ENCODE results near the gene COL18A1.
"Not testable (repeated sequence)": the region's sequence is repeated elsewhere in the genome, so short reads cannot be mapped to it uniquely, and the experiment has no call there.

Gene COL18A1

GRCh38 chr21:45369018-45369417, 35.9 kb upstream of the COL18A1 start:
- H3K27ac ChIP-seq (ENCODE audit: low read length); H3K9ac ChIP-seq (ENCODE audit: low read length in 2 of 2); H3K4me3 ChIP-seq (ENCODE audit: low read length in 2 of 2); H3K27me3 ChIP-seq (ENCODE audit: control insufficient read depth in 1 of 2, insufficient read depth in 2 of 2, low read length in 2 of 2); H3K36me3 ChIP-seq (ENCODE audit: control insufficient read depth in 2 of 2, insufficient read depth in 2 of 2, low read length in 2 of 2); H3K9me3 ChIP-seq (ENCODE audit: control insufficient read depth in 2 of 2, low read length in 2 of 2): not testable (repeated sequence)
- H3K4me1 ChIP-seq (ENCODE audit: control insufficient read depth, insufficient read depth, low read length), result peaks cover 16% of the 10 kb centered on the region

- no peaks in the 10 kb centered on the region for H3K36me3 ChIP-seq (ENCODE audit: control insufficient read depth in 2 of 2, insufficient read depth in 2 of 2, low read length in 2 of 2)
- H3K9me3 ChIP-seq (ENCODE audit: control insufficient read depth in 2 of 2, low read length in 2 of 2), result no peaks in the 10 kb centered on the region
- no peaks in the 10 kb centered on the region for H3K27me3 ChIP-seq (ENCODE audit: control insufficient read depth in 1 of 2, insufficient read depth in 2 of 2, low read length in 2 of 2)
- no peak overlapping the region for H3K4me3 ChIP-seq (ENCODE audit: low read length in 2 of 2)
- H3K9ac ChIP-seq (ENCODE audit: low read length in 2 of 2), result no peak overlapping the region
- H3K4me1 ChIP-seq (ENCODE audit: control insufficient read depth, insufficient read depth, low read length), result peaks cover 6% of the 10 kb centered on the region
- H3K27ac ChIP-seq (ENCODE audit: low read length), result no peak overlapping the region
Observed at GRCh38 chr21:45370575-45370974, 34.4 kb upstream of the COL18A1 start.

- H3K9ac ChIP-seq (ENCODE audit: low read length in 2 of 2), result no peak overlapping the region
- H3K36me3 ChIP-seq (ENCODE audit: control insufficient read depth in 2 of 2, insufficient read depth in 2 of 2, low read length in 2 of 2), result no peaks in the 10 kb centered on the region
- H3K4me1 ChIP-seq (ENCODE audit: control insufficient read depth, insufficient read depth, low read length), result peaks cover 6% of the 10 kb centered on the region
- no peaks in the 10 kb centered on the region for H3K27me3 ChIP-seq (ENCODE audit: control insufficient read depth in 1 of 2, insufficient read depth in 2 of 2, low read length in 2 of 2)
- H3K9me3 ChIP-seq (ENCODE audit: control insufficient read depth in 2 of 2, low read length in 2 of 2), result no peaks in the 10 kb centered on the region
- no peak overlapping the region for H3K4me3 ChIP-seq (ENCODE audit: low read length in 2 of 2)
- no peak overlapping the region for H3K27ac ChIP-seq (ENCODE audit: low read length)
Observed at GRCh38 chr21:45371081-45371480, 33.9 kb upstream of the COL18A1 start.

- H3K27me3 ChIP-seq (ENCODE audit: control insufficient read depth in 1 of 2, insufficient read depth in 2 of 2, low read length in 2 of 2), result no peaks in the 10 kb centered on the region
- H3K9ac ChIP-seq (ENCODE audit: low read length in 2 of 2), result no peak overlapping the region
- no peaks in the 10 kb centered on the region for H3K36me3 ChIP-seq (ENCODE audit: control insufficient read depth in 2 of 2, insufficient read depth in 2 of 2, low read length in 2 of 2)
- no peak overlapping the region for H3K4me3 ChIP-seq (ENCODE audit: low read length in 2 of 2)
- H3K4me1 ChIP-seq (ENCODE audit: control insufficient read depth, insufficient read depth, low read length), result peaks cover 6% of the 10 kb centered on the region
- no peak overlapping the region for H3K27ac ChIP-seq (ENCODE audit: low read length)
- no peaks in the 10 kb centered on the region for H3K9me3 ChIP-seq (ENCODE audit: control insufficient read depth in 2 of 2, low read length in 2 of 2)
Observed at GRCh38 chr21:45371655-45372054, 33.3 kb upstream of the COL18A1 start.

- no peak overlapping the region for H3K27ac ChIP-seq (ENCODE audit: low read length)
- H3K4me3 ChIP-seq (ENCODE audit: low read length in 2 of 2), result no peak overlapping the region
- H3K36me3 ChIP-seq (ENCODE audit: control insufficient read depth in 2 of 2, insufficient read depth in 2 of 2, low read length in 2 of 2), result no peaks in the 10 kb centered on the region
- no peaks in the 10 kb centered on the region for H3K4me1 ChIP-seq (ENCODE audit: control insufficient read depth, insufficient read depth, low read length)
- H3K27me3 ChIP-seq (ENCODE audit: control insufficient read depth in 1 of 2, insufficient read depth in 2 of 2, low read length in 2 of 2), result no peaks in the 10 kb centered on the region
- no peaks in the 10 kb centered on the region for H3K9me3 ChIP-seq (ENCODE audit: control insufficient read depth in 2 of 2, low read length in 2 of 2)
- H3K9ac ChIP-seq (ENCODE audit: low read length in 2 of 2), result no peak overlapping the region
Observed at GRCh38 chr21:45372732-45373355, 32.1 kb upstream of the COL18A1 start.

- H3K4me3 ChIP-seq (ENCODE audit: low read length in 2 of 2), result no peak overlapping the region
- H3K9ac ChIP-seq (ENCODE audit: low read length in 2 of 2), result no peak overlapping the region
- H3K27ac ChIP-seq (ENCODE audit: low read length), result no peak overlapping the region
- H3K27me3 ChIP-seq (ENCODE audit: control insufficient read depth in 1 of 2, insufficient read depth in 2 of 2, low read length in 2 of 2), result no peaks in the 10 kb centered on the region
- H3K9me3 ChIP-seq (ENCODE audit: control insufficient read depth in 2 of 2, low read length in 2 of 2), result no peaks in the 10 kb centered on the region
- no peaks in the 10 kb centered on the region for H3K4me1 ChIP-seq (ENCODE audit: control insufficient read depth, insufficient read depth, low read length)
- H3K36me3 ChIP-seq (ENCODE audit: control insufficient read depth in 2 of 2, insufficient read depth in 2 of 2, low read length in 2 of 2), result no peaks in the 10 kb centered on the region
Observed at GRCh38 chr21:45373991-45374816, 30.8 kb upstream of the COL18A1 start.

GRCh38 chr21:45374826-45375455, 30.0 kb upstream of the COL18A1 start:
- Histone ChIP-seq H3K4me1 (ENCODE audit: control insufficient read depth, insufficient read depth, low read length) (no peaks in the 10 kb centered on the region), H3K4me3 (ENCODE audit: low read length in 2 of 2) (no peak overlapping the region), H3K9ac (ENCODE audit: low read length in 2 of 2) (no peak overlapping the region), H3K9me3 (ENCODE audit: control insufficient read depth in 2 of 2, low read length in 2 of 2) (no peaks in the 10 kb centered on the region), H3K27ac (ENCODE audit: low read length) (no peak overlapping the region), H3K27me3 (ENCODE audit: control insufficient read depth in 1 of 2, insufficient read depth in 2 of 2, low read length in 2 of 2) (no peaks in the 10 kb centered on the region), H3K36me3 (ENCODE audit: control insufficient read depth in 2 of 2, insufficient read depth in 2 of 2, low read length in 2 of 2) (no peaks in the 10 kb centered on the region)

GRCh38 chr21:45376459-45377324, 28.3 kb upstream of the COL18A1 start:
- H3K4me3 ChIP-seq (ENCODE audit: low read length in 2 of 2), result no peak overlapping the region
- no peak overlapping the region for H3K9ac ChIP-seq (ENCODE audit: low read length in 2 of 2)
- H3K4me1 ChIP-seq (ENCODE audit: control insufficient read depth, insufficient read depth, low read length), result no peaks in the 10 kb centered on the region
- H3K27ac ChIP-seq (ENCODE audit: low read length), result no peak overlapping the region
- H3K36me3 ChIP-seq (ENCODE audit: control insufficient read depth in 2 of 2, insufficient read depth in 2 of 2, low read length in 2 of 2), result no peaks in the 10 kb centered on the region
- no peaks in the 10 kb centered on the region for H3K27me3 ChIP-seq (ENCODE audit: control insufficient read depth in 1 of 2, insufficient read depth in 2 of 2, low read length in 2 of 2)
- H3K9me3 ChIP-seq (ENCODE audit: control insufficient read depth in 2 of 2, low read length in 2 of 2), result no peaks in the 10 kb centered on the region

- Histone ChIP-seq H3K4me3 (ENCODE audit: low read length in 2 of 2) (no peak overlapping the region), H3K27me3 (ENCODE audit: control insufficient read depth in 1 of 2, insufficient read depth in 2 of 2, low read length in 2 of 2) (no peaks in the 10 kb centered on the region), H3K9ac (ENCODE audit: low read length in 2 of 2) (no peak overlapping the region), H3K27ac (ENCODE audit: low read length) (no peak overlapping the region), H3K36me3 (ENCODE audit: control insufficient read depth in 2 of 2, insufficient read depth in 2 of 2, low read length in 2 of 2) (no peaks in the 10 kb centered on the region), H3K4me1 (ENCODE audit: control insufficient read depth, insufficient read depth, low read length) (no peaks in the 10 kb centered on the region), H3K9me3 (ENCODE audit: control insufficient read depth in 2 of 2, low read length in 2 of 2) (no peaks in the 10 kb centered on the region)
Observed at GRCh38 chr21:45377325-45377709, 27.6 kb upstream of the COL18A1 start.

GRCh38 chr21:45377866-45378257, 27.1 kb upstream of the COL18A1 start:
- no peaks in the 10 kb centered on the region for H3K27me3 ChIP-seq (ENCODE audit: control insufficient read depth in 1 of 2, insufficient read depth in 2 of 2, low read length in 2 of 2)
- no peaks in the 10 kb centered on the region for H3K36me3 ChIP-seq (ENCODE audit: control insufficient read depth in 2 of 2, insufficient read depth in 2 of 2, low read length in 2 of 2)
- H3K27ac ChIP-seq (ENCODE audit: low read length), result no peak overlapping the region
- no peak overlapping the region for H3K4me3 ChIP-seq (ENCODE audit: low read length in 2 of 2)
- H3K4me1 ChIP-seq (ENCODE audit: control insufficient read depth, insufficient read depth, low read length), result no peaks in the 10 kb centered on the region
- no peak overlapping the region for H3K9ac ChIP-seq (ENCODE audit: low read length in 2 of 2)
- H3K9me3 ChIP-seq (ENCODE audit: control insufficient read depth in 2 of 2, low read length in 2 of 2), result no peaks in the 10 kb centered on the region

Data from stomach smooth muscle (tissue), 2 donors.